GM21390 (cell line): ENCODE data around the gene CCNC.

ENCODE experiments used
- ATAC-seq: cut with Tn5 transposase; IDR thresholded peaks from one replicate; pipeline ENCODE4 v1.9.1; 2021; ENCODE audit not compliant: unreplicated experiment

Gene CCNC

DNA sequence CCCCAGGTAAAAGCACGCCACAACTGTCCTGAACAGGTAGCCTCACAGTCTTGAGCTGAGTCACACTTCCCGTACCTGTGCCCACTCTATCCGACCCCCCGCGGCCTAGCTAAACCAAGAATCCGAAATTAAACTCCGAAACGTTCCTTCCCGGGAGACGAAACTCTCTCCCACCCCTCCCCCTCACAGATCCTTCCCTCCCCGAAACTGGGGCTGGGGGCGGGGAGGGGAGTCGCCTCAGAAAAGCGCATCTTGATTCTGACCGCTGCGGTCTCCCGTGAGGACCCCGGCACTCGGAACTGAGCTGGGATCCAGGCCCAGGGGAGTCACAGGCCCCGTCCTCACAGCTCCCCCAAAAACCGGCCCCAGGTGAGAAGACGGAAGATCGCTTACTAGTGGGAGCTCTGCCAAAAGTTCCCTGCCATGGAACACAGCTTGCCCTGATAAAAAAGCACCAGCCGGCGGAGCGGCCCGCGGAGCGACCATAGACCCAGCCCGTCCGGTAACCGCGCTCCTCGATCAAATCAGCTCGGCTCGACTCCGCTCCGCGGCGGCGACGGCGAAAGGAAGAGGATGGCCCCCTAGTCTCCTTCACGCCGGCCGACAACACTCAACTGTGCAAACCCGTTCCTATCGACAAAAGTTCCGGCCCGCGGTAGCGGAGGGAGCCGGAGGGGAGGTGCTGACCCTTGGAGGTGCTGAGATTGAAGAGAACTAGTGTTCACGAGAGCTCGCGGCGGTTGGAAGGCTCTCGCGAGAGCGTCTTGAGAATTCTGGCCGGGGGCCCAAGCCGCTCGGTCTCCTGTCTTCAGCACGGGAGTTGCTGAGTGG is at the start of gene CCNC:
TSS of gene CCNC (minus strand) at position 558 of the 831 bp plus-strand sequence. CDS start at position 425, 133 bp downstream.
- peak; percentile 98 for ATAC-seq

GRCh38 chr6:99617131-99617530 is 48.7 kb upstream of the CCNC start:
- no peak for ATAC-seq

GRCh38 chr6:99614430-99615186 is 46.1 kb upstream of the CCNC start:
- peak; percentile 14 for ATAC-seq

- ATAC-seq, result peak; percentile 69
Observed at GRCh38 chr6:99613705-99614429, 45.4 kb upstream of the CCNC start.

GRCh38 chr6:99613409-99613704 is 44.9 kb upstream of the CCNC start:
- ATAC-seq, result peak; percentile 68

DNA sequence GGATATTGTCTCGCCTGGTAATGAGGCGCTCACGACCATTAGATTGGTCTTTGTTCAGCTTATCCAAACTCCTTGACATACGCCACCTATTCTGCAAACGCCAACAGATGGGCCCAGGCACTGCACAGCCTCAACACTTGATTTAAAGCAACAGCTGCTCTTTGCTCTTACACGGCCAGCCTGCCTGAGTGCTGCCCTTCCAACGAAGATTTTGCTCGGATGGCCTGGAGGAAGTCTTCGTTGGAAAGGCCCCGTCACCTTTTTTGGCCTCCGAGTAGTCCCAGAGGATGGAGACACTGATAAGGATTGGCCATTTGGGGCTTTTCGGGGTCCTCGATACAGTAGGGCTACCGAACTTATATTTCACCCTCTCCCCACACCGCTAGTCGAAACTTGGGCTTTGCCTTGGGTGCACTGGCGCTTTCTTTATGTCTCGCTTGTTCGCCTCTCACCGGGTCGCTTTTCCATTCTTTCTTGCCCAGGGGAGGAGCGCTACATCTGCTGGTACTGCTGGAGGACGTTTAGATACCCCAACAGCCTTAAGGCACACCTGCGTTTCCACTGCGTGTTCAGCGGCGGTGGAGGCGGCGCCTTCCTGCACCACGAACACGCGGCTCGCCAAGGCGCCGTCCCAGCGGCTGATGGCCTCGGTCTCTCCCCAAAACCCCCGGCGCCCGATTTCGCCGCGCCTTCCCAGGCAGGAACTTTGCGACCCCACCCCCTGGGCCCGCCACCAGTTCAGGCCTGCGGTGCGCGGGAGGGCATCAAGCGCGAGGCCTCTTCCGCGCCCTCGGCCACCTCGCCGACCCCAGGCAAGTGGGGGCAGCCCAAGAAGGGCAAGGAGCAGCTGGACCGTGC is 44.3 kb upstream of the CCNC start:
- peak; percentile 2 for ATAC-seq

DNA sequence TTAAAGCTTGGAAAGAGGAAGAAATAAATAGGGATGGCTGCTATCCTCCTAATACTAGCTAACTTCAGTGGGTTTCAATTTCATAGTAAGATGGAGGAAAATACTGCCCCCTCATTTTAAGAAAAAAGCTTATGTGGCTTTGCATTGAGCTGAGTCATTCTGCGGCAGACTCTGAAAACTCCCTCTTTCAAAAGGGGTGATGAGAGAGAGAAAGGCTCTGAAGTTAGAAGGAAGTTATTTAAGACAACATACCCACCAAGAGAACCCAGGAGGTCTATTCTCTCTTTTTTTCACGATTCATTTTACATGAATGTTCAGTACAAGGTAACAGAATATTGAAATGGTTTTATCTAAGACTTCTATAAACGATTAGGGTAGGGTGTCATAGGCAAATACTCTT is 42.7 kb upstream of the CCNC start:
- peak; percentile 44 for ATAC-seq

GRCh38 chr6:99609905-99610489 is 41.5 kb upstream of the CCNC start:
- no peak for ATAC-seq

GRCh38 chr6:99608886-99609482 is 40.5 kb upstream of the CCNC start:
- ATAC-seq, result no peak

DNA sequence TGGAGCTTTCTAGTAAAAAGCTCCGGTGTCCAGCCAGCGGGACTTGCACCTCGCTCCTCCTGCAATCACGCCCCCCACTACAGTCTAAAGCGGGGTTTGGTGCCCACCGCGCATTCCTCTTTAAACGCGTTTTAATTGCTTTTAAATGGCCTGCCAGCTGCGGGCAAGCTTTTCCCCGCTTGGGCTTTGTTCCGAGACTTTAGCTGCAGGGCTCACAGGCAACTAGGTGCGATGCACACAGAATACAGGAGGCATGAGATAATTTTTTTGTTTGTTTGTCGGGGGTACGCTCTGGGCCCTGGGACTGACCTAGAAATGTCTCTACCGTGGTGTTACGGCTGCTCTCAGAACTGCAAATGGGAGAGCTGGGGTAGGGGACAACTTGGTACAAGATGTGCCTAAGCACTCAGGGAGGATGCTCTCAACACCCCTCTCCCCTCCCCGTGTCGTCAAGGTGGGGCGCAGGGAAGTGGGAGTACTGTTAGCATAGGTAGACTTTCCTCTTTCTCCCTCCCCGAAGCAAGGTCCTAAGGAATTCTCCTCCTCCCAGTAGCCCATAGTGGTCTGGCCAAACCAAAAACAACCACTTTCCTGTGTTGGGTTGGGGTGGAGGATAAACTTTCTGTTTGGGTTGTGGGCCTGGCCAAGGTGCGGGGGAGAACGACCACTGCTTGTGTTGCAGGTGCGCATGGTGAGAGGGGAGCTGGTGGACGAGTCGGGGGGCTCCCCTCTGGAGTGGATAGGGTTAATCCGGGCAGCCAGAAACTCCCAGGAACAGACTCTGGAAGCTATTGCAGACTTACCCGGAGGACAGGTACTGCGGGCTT is 39.8 kb upstream of the CCNC start:
- ATAC-seq, result no peak

DNA sequence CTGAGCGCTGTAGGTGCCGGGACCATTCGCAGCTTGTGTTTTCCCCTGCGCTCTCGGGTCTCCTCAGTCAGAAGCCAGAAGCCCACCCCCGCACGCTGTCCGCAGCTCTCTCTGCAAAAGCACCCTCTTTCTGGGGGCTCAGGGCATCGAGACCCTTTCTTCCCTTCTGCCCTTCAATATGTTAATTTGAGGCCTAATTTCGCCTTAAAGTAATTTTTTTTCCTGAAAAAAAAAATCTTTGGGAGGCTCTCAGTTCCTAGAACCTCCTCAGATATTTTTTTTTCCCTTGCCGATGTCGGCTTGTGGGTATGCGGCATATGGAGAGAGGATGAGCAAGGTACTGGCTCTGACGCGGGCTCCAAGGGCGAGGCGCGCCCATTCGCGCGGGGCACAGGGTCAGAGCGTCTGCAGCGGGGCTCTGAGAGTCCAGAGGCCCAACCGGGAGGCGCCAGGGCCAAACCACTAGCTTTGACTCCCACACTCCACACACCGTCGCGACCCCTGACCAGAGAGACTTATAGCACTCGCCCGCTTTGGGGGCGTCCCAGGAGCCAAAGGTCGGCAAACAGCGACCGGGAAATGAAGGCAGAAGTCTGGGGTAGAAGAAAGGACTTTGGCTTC is 39.1 kb upstream of the CCNC start:
- ATAC-seq, result no peak

DNA sequence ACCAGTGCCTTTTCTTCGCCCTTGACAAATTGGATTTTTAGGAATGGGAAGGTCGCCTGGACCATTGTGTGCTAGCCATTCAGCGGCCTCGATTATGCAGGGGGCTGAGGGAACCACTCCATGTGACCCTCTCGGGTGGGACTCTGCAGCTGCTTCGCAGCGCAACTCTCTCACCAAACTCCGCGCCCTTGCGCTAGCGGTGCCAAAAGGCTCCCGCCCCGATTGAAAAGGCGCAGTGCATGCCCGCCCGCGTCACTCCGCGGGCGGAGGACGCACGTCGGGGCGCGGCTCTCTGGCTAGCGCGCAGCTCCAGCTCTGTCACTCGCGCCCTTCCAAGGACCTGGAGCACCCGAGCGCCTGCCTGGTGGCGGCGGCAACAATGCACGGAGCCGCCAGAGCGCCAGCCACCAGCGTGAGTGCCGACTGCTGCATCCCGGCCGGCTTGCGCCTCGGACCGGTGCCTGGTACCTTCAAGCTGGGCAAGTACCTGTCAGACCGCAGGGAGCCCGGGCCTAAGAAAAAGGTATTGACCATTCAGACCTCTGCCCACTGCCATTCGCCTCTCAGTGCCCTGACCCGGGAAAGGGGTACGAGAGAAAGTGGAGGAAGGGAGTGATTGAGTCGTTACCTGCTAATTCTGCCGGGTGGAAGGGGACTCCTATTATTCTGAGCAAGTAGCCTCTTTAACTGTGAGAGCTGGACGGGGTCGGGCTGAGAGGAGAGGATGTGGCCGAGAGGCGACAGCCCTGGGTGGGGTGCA is 38.4 kb upstream of the CCNC start, which contains the start of gene PRDM13:
TSS of gene PRDM13 (plus strand) at position 178 of the 760 bp plus-strand sequence. CDS start at position 380, 202 bp downstream.
- ATAC-seq, result no peak

- no peak for ATAC-seq
Observed at GRCh38 chr6:99605911-99606655, 37.6 kb upstream of the CCNC start.

DNA sequence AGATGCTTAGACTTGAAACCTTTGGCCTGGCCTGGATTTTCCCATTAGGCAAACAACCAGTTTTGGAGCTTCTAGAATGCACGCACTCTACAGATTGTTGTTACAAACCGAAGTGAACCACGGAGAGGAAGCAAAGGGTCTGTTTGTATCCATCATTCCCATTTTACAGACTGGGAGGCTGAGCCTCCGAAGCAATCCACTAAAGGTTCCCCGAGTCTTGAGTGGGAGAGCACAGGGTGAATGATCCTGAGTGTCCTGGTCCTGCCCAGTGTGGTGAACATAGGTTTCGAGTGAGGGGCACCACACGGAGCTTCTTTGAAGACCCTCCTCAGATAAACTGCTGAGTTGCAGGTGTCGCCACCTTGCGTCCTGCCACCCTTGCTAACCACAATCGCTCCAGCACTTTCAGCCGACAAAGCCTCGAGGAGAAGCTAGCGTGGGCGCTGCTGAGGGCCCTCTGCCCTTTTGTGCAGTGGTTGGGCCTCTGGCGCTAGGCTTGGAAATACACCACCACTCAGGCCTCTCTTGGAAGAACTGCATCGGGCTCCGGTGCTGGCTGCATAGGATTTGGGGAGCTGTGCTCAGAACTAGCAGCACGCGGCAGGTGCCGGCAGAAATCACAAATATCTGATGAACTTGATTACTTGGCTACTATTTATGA is 36.7 kb upstream of the CCNC start:
- no peak for ATAC-seq

DNA sequence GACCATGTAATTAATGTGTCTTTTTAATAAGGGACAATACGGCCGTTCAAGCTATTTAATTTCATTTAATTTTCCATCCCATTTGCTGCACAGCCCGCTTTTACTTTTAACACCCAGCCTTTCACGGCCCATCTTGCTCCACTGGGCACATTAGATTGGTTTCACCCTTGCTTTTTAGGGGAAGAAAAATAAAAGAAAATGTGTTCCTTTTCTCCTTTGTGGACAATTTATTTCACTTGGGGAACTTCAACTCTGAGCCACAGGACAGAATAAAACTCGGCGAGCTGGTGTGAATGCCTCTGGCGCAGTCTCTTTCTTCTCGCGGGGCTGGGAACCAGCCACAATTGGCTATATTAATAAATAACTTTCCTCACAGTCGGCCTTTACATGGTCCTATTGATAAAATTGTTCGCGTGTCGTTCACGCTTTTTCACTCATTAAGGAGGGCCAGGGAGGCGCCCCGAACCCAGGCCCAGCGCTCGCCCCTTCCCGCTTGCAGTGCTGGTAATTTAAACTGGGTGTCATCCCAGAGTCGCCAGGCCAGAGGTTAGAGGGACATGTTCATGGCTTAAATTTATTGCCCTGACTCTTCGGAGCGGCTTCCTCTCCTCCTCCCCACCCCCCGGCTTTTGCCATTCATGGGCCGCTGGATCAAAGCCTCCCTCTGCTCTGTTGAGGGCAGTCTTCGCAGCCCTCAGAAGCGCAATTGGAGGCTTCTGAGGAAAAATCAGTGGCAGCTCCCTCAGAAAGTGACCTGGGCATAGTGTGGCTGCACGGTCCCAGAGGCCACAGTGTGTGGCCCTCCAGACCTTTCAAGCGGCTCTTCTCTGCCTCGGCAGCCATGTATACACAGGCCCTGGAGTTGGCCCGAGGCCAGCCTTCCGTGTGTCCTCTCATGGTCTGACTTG is 36.0 kb upstream of the CCNC start:
- no peak for ATAC-seq
